ENCODE data around the gene CDKAL1.
A peak's percentile ranks its signal among the peaks of the same experiment; 100 is the strongest.

CDKAL1 gene

DNA sequence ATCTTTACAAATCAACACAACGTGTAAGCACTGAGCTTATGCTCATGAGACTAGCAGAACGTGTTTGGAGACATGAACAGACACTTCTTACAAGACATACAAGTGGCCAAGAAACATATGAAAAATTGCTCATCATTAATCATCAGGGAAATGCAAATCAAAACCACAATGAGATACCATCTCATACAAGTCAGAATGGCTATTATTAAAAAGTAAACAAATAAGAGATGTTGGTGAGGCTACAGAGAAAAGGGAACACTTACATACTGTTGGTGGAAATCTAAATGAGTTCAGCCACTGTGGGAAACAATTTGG lies 731.4 kb downstream of the CDKAL1 start:
- no peak for DNase-seq
- Histone ChIP-seq H3K79me1 (replicated peaks; ENCODE audit: low read length, poor library complexity, severe bottlenecking) (no peaks in the 10 kb centered on the region), H2AFZ (ENCODE audit: low read depth, low read length) (no peak overlapping the region), H4K8ac (ENCODE audit: low read length) (no peak overlapping the region), H3K36me3 (ENCODE audit: control insufficient read depth in 1 of 2, insufficient read depth in 2 of 2, low read depth in 1 of 2, low read length in 2 of 2) (no peaks in the 10 kb centered on the region), H2BK12ac (ENCODE audit: low read length in 2 of 2) (no peak overlapping the region), H2BK15ac (ENCODE audit: low read depth, poor library complexity, severe bottlenecking) (no peak overlapping the region), H3K9me3 (ENCODE audit: control insufficient read depth, low read length) (no peaks in the 10 kb centered on the region), H3K27me3 (ENCODE audit: control insufficient read depth in 1 of 2, insufficient read depth in 1 of 2, low read length in 2 of 2) (no peaks in the 10 kb centered on the region), H3K4ac (ENCODE audit: low read depth in 1 of 2, low read length in 2 of 2) (no peak overlapping the region), H4K91ac (ENCODE audit: low read length) (no peak overlapping the region), H2BK120ac (ENCODE audit: low read depth, low read length) (no peak overlapping the region), H3K18ac (ENCODE audit: low read depth in 1 of 2, low read length in 2 of 2) (no peak overlapping the region), H3K4me2 (ENCODE audit: low read length, poor library complexity, severe bottlenecking) (no peak overlapping the region), H2BK5ac (ENCODE audit: low read depth, low read length, poor library complexity, severe bottlenecking) (no peak overlapping the region), H3K23ac (ENCODE audit: low read length in 2 of 2) (no peak overlapping the region), H3K4me3 (ENCODE audit: insufficient read depth in 1 of 2, low read depth in 1 of 2, low read length in 2 of 2) (no peak overlapping the region), H3K4me1 (ENCODE audit: control insufficient read depth, insufficient read depth, low read depth, low read length) (peaks cover 3% of the 10 kb centered on the region), H3K14ac (ENCODE audit: low read length in 2 of 2) (no peak overlapping the region), H3K9ac (ENCODE audit: low read length) (no peak overlapping the region), H3K27ac (ENCODE audit: low read length, poor library complexity, severe bottlenecking) (no peak overlapping the region), H2AK5ac (ENCODE audit: low read length, severe bottlenecking) (no peak overlapping the region)
- 72% methylated on average over 2 of the region's 2 CpGs for WGBS

DNA sequence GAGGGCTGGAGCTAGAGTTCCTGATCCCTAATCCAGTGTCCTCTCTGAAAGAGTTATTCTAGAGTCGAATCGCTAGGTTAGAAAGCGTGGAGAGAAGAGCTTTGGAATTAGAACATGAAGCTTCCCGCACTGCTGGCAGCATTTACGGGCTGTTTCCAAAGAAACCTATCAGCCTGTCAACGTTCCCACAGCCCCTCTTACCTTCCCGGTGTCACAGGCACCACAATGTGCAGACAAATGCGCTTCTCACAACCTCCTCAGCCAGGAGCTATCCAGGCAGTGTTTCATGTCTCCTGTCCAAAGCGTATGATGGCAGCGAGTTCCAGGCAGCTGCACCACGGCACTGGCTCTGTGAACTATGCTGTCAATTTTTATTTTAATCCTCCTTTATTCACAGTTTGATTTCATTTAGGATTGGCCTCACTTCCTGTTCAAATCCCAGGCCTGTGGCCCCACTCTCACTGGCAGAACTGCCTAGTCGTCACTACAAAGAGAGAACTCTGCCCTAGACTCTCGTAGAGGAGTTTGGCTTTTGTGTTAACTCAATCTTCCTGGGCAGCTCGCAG lies 736.5 kb downstream of the CDKAL1 start:
- H3K4me1 ChIP-seq (ENCODE audit: control insufficient read depth, insufficient read depth, low read depth, low read length): no peaks in the 10 kb centered on the region
- no peak overlapping the region for H3K14ac ChIP-seq (ENCODE audit: low read length in 2 of 2)
- whole genome bisulfite sequencing: 84% methylated on average over 14 of the region's 14 CpGs
- no peak overlapping the region for H2BK120ac ChIP-seq (ENCODE audit: low read depth, low read length)
- H3K23ac ChIP-seq (ENCODE audit: low read length in 2 of 2): no peak overlapping the region
- H3K9me3 ChIP-seq (ENCODE audit: control insufficient read depth, low read length): peaks cover 12% of the 10 kb centered on the region
- H3K9ac ChIP-seq (ENCODE audit: low read length): peak overlapping the region; percentile 22
- H2BK5ac ChIP-seq (ENCODE audit: low read depth, low read length, poor library complexity, severe bottlenecking): no peak overlapping the region
- no peaks in the 10 kb centered on the region for H3K36me3 ChIP-seq (ENCODE audit: control insufficient read depth in 1 of 2, insufficient read depth in 2 of 2, low read depth in 1 of 2, low read length in 2 of 2)
- H3K4me2 ChIP-seq (ENCODE audit: low read length, poor library complexity, severe bottlenecking): no peak overlapping the region
- no peak for DNase-seq
- H4K91ac ChIP-seq (ENCODE audit: low read length): no peak overlapping the region
- H2AK5ac ChIP-seq (ENCODE audit: low read length, severe bottlenecking): no peak overlapping the region
- H2BK15ac ChIP-seq (ENCODE audit: low read depth, poor library complexity, severe bottlenecking): no peak overlapping the region
- H3K4me3 ChIP-seq (ENCODE audit: insufficient read depth in 1 of 2, low read depth in 1 of 2, low read length in 2 of 2): no peak overlapping the region
- H3K4ac ChIP-seq (ENCODE audit: low read depth in 1 of 2, low read length in 2 of 2): no peak overlapping the region
- no peak overlapping the region for H4K8ac ChIP-seq (ENCODE audit: low read length)
- no peak overlapping the region for H2AFZ ChIP-seq (ENCODE audit: low read depth, low read length)
- H3K79me1 ChIP-seq (replicated peaks; ENCODE audit: low read length, poor library complexity, severe bottlenecking): no peaks in the 10 kb centered on the region
- H3K27ac ChIP-seq (ENCODE audit: low read length, poor library complexity, severe bottlenecking): no peak overlapping the region
- H3K18ac ChIP-seq (ENCODE audit: low read depth in 1 of 2, low read length in 2 of 2): no peak overlapping the region
- H3K27me3 ChIP-seq (ENCODE audit: control insufficient read depth in 1 of 2, insufficient read depth in 1 of 2, low read length in 2 of 2): no peaks in the 10 kb centered on the region
- H2BK12ac ChIP-seq (ENCODE audit: low read length in 2 of 2): no peak overlapping the region

DNA sequence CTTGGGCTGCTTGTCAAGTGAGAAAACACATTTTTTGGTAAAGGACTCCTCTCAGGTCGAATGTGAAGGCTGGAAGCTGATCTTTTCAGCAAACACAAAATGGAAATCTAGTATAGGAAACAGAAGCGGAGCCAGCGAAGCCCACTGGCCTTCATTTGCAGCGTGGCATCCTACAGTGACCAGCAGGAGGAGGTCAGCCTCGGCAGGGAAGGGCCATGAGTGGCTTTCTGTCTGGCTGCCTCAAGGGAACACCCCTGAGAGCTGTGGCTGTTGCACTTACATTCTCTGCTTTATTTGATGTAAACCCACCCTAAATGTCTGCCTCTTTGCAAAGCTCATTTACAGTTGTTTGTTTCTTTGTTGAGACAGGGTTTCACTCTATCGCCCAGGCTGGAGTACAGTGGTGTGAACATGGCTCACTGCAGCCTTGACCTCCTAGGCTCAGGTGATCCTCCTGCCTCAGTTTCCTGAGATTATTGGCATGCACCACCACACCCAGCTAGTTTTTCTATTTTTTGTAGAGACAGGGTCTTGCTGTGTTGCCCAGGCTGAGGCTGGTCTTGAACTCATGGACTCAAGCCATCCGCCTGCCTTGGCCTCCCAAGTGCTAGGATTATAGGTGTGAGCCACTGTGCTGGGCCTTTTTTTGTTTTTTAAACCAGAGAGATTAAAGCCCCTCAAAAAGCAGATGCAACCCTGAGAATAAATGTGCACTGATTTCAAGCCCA lies 737.3 kb downstream of the CDKAL1 start:
- no peak overlapping the region for H2AFZ ChIP-seq (ENCODE audit: low read depth, low read length)
- no peak overlapping the region for H2AK5ac ChIP-seq (ENCODE audit: low read length, severe bottlenecking)
- H3K36me3 ChIP-seq (ENCODE audit: control insufficient read depth in 1 of 2, insufficient read depth in 2 of 2, low read depth in 1 of 2, low read length in 2 of 2): no peaks in the 10 kb centered on the region
- no peak overlapping the region for H3K4me2 ChIP-seq (ENCODE audit: low read length, poor library complexity, severe bottlenecking)
- H4K91ac ChIP-seq (ENCODE audit: low read length): no peak overlapping the region
- H3K79me1 ChIP-seq (replicated peaks; ENCODE audit: low read length, poor library complexity, severe bottlenecking): no peaks in the 10 kb centered on the region
- no peak overlapping the region for H4K8ac ChIP-seq (ENCODE audit: low read length)
- H3K14ac ChIP-seq (ENCODE audit: low read length in 2 of 2): no peak overlapping the region
- no peak overlapping the region for H2BK5ac ChIP-seq (ENCODE audit: low read depth, low read length, poor library complexity, severe bottlenecking)
- H3K9ac ChIP-seq (ENCODE audit: low read length): no peak overlapping the region
- WGBS: 79% methylated on average over 7 of the region's 7 CpGs
- no peak overlapping the region for H2BK15ac ChIP-seq (ENCODE audit: low read depth, poor library complexity, severe bottlenecking)
- DNase-seq: no peak
- no peak overlapping the region for H2BK120ac ChIP-seq (ENCODE audit: low read depth, low read length)
- no peak overlapping the region for H3K4me3 ChIP-seq (ENCODE audit: insufficient read depth in 1 of 2, low read depth in 1 of 2, low read length in 2 of 2)
- H3K4me1 ChIP-seq (ENCODE audit: control insufficient read depth, insufficient read depth, low read depth, low read length): no peaks in the 10 kb centered on the region
- no peak overlapping the region for H3K18ac ChIP-seq (ENCODE audit: low read depth in 1 of 2, low read length in 2 of 2)
- no peak overlapping the region for H3K4ac ChIP-seq (ENCODE audit: low read depth in 1 of 2, low read length in 2 of 2)
- H3K23ac ChIP-seq (ENCODE audit: low read length in 2 of 2): no peak overlapping the region
- no peak overlapping the region for H2BK12ac ChIP-seq (ENCODE audit: low read length in 2 of 2)
- H3K27me3 ChIP-seq (ENCODE audit: control insufficient read depth in 1 of 2, insufficient read depth in 1 of 2, low read length in 2 of 2): no peaks in the 10 kb centered on the region
- H3K9me3 ChIP-seq (ENCODE audit: control insufficient read depth, low read length): peaks cover 12% of the 10 kb centered on the region
- H3K27ac ChIP-seq (ENCODE audit: low read length, poor library complexity, severe bottlenecking): no peak overlapping the region

DNA sequence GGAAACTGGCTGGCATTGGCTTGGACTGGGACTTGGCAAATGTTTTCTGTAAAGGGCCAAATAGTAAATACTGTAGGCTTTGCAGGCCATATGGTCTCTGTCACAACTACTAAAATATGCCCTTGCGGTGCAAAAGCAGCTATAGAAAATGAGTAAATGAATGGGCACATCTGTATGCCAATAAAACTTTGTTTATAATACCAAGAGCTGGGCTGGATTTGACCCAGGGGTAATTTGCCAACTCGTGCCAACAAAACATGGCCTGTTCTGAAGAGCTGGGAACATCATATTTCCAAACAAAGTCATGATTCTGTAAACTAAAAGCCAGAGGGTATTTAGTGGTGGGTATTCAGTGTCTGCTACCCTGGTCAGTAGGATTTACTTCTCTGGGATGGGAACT lies 739.2 kb downstream of the CDKAL1 start:
- WGBS: 94% methylated on average over 2 of the region's 2 CpGs
- Histone ChIP-seq H3K4me2 (ENCODE audit: low read length, poor library complexity, severe bottlenecking) (no peak overlapping the region), H3K23ac (ENCODE audit: low read length in 2 of 2) (no peak overlapping the region), H3K79me1 (replicated peaks; ENCODE audit: low read length, poor library complexity, severe bottlenecking) (no peaks in the 10 kb centered on the region), H2BK5ac (ENCODE audit: low read depth, low read length, poor library complexity, severe bottlenecking) (no peak overlapping the region), H3K4ac (ENCODE audit: low read depth in 1 of 2, low read length in 2 of 2) (no peak overlapping the region), H3K18ac (ENCODE audit: low read depth in 1 of 2, low read length in 2 of 2) (no peak overlapping the region), H2AK5ac (ENCODE audit: low read length, severe bottlenecking) (no peak overlapping the region), H3K14ac (ENCODE audit: low read length in 2 of 2) (no peak overlapping the region), H4K8ac (ENCODE audit: low read length) (no peak overlapping the region), H3K9me3 (ENCODE audit: control insufficient read depth, low read length) (peaks cover 12% of the 10 kb centered on the region), H3K27me3 (ENCODE audit: control insufficient read depth in 1 of 2, insufficient read depth in 1 of 2, low read length in 2 of 2) (no peaks in the 10 kb centered on the region), H3K9ac (ENCODE audit: low read length) (no peak overlapping the region), H2AFZ (ENCODE audit: low read depth, low read length) (no peak overlapping the region), H4K91ac (ENCODE audit: low read length) (no peak overlapping the region), H3K27ac (ENCODE audit: low read length, poor library complexity, severe bottlenecking) (no peak overlapping the region), H2BK120ac (ENCODE audit: low read depth, low read length) (no peak overlapping the region), H3K4me3 (ENCODE audit: insufficient read depth in 1 of 2, low read depth in 1 of 2, low read length in 2 of 2) (no peak overlapping the region), H3K4me1 (ENCODE audit: control insufficient read depth, insufficient read depth, low read depth, low read length) (no peaks in the 10 kb centered on the region), H3K36me3 (ENCODE audit: control insufficient read depth in 1 of 2, insufficient read depth in 2 of 2, low read depth in 1 of 2, low read length in 2 of 2) (no peaks in the 10 kb centered on the region), H2BK12ac (ENCODE audit: low read length in 2 of 2) (no peak overlapping the region), H2BK15ac (ENCODE audit: low read depth, poor library complexity, severe bottlenecking) (no peak overlapping the region)
- DNase-seq: no peak

Data from mesenchymal stem cell (in vitro differentiated cells and primary cell).